Ishikawa (cell line): ENCODE results near the gene ARL14.

ENCODE experiments used
- CEBPB ChIP-seq: IDR thresholded peaks from 2 replicates; pipeline ENCODE4 v1.6.1; 2012
- YY1 ChIP-seq: IDR thresholded peaks from 2 replicates; pipeline ENCODE4 v1.6.1; 2012; ENCODE audit warnings: low read depth

GRCh38 chr3:160693191-160693590 lies 16.2 kb downstream of the ARL14 start:
- TF ChIP-seq CEBPB (no peak), YY1 (no peak)
